ENCODE results near the gene NARF. TPM values are rescaled to one million over a fixed set of nuclear protein-coding genes. Genes with fewer than 3 reads are reported as not detected.
"Not testable (repeated sequence)": the region's sequence is repeated elsewhere in the genome, so short reads cannot be mapped to it uniquely, and the experiment has no call there.

Gene NARF
- 100 to 1,000 TPM; 217 to 295 TPM for total RNA-seq

DNA sequence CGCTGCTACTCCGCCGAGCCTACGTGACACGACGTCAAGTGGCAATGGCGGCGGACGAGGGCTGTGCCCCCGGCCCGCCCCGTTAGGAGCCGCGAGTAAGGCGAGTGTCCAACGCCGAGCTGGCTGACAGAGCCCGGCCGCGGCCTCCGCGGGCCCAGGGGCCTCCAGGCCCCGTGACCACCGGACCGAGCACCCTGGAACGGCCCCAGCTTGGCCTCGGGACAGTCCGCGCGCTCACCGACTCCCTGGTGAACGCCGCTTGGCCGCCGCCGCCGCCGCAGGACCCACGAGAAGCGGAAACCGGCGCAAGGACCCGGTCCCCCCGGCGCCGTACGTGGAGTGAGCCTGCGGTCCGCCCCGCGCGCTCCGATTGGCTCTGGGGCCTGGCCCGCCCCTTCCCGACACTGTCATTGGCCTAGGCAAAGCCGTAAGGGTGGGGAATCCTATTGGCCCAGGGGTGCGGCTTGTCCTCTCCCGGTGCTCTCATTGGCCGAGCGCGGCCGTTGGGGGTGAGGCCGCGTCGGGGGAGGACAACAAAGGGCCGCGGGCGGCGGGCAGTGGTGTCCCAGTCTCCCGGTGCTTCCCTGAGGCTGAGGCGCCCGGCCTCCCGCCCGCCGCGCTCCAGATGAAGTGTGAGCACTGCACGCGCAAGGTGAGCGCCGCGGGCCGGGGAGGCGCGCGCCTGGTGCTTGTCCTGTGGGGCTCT is at the start of gene NARF:
NARF (plus strand) TSS at position 563 of the 706 bp plus-strand sequence; CDS start at position 626, 63 bp downstream.
- peaks cover 32 to 45% of the 10 kb centered on the region in 2 donors for H3K4me1 Mint-ChIP-seq (ENCODE audit: low read depth in 2 of 2)
- no peaks in the 10 kb centered on the region for H3K9me3 Mint-ChIP-seq
- H3K36me3 Mint-ChIP-seq, result no peaks in the 10 kb centered on the region
- H3K27ac Mint-ChIP-seq, result peak within 1 kb of the TSS; percentile 95 to 99
- H3K4me3 Mint-ChIP-seq, result peak within 1 kb of the TSS; percentile 82
- ATAC-seq, result peak; percentile 97 to 98
- DNase-seq (ENCODE audit: low spot score), result peak; percentile 99
- H3K27me3 Mint-ChIP-seq, result no peaks in the 10 kb centered on the region

DNA sequence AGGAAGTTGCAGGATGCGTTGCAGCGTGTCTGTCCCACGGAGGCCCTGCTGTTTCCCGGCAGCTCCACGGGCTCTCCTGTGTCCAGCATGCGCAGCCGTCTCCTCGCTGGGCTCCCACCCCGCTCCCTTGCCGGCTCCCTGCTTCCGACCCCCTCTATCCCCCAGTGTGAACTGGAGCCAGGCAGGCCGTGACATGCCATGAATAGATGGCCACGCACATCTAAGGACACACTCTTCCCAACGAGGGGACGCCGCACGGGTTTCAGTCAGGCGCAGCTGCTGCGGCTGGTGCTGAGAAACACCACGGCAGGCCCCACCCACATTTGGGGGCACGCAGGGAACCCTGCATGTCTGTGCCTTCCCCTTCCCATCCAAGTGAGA is 49.6 kb upstream of the NARF start:
- no peak overlapping the region for H3K4me3 Mint-ChIP-seq
- peaks cover 0 to 13% of the 10 kb centered on the region in 2 donors for H3K4me1 Mint-ChIP-seq (ENCODE audit: low read depth in 2 of 2)
- H3K27me3 Mint-ChIP-seq, result no peaks in the 10 kb centered on the region
- H3K36me3 Mint-ChIP-seq, result no peaks in the 10 kb centered on the region
- ATAC-seq, result no peak
- peak; percentile 22 for DNase-seq (ENCODE audit: low spot score)
- no peak overlapping the region for H3K27ac Mint-ChIP-seq
- no peaks in the 10 kb centered on the region for H3K9me3 Mint-ChIP-seq

DNA sequence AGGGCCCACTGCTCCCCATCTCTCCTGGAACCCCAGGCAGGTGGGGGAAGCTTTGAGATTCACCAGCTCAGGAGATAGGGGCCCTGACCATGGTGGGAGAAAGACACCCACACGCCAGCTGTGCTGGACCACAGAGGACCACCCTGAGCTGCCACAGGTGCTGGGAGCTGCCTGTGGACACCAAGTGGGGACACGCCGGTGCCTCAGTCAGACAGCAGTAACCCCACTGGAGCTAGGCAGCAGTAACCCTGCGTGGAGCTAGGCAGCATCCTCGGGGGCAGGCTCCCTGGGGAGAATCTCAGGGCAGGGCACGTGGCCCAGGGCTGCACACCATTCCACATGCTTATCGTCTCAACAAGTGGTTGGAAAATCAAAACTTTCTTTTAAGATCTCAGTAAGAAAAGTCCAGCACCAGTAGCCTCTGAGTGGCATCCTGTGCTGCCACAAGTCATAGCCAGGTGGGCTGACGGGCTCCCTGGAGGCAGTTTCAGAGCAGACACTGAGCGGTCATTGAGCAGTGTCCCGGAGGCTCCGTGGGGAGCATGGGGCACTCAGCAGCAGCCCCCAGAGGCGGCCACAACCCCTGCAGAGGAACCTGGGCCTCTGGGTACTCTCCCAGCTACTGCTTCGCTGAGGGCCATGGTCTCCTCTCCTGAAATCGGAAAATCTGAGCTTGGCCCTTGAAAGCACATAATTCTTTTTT is 48.4 kb upstream of the NARF start:
- no peaks in the 10 kb centered on the region for H3K9me3 Mint-ChIP-seq

DNA sequence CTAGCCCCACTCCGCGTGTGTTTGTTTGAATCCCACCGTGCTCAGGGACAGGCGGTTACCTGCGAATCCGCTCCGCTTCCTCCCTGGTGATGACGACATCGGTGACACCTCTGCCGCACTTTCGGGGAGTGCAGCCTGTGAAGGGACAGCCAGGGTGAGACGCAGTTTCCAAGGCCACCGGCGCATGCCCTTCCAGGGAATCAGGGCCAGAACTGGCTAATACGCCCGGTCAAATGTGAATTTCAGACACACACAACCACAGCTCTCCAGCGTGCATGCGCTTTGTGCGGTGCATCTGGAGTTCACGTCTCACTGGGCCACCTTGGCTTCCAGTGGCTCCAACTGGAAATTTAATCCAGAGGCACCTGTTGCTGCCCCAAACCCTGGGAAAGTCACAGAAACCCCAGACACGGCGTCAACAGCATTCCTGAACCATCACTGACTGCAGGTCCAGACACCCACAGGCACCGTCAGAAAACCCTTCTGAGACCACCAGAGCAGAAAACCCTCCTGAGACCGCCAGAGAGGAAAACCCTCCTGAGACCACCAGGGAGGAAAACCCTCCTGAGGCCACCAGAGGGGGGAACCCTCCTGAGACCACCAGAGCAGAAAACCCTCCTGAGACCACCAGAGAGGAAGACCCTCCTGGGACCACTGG is 47.0 kb upstream of the NARF start:
- Mint-ChIP-seq H3K4me3 (no peak overlapping the region), H3K27me3 (no peaks in the 10 kb centered on the region), H3K4me1 (ENCODE audit: low read depth in 2 of 2) (peaks cover 12 to 22% of the 10 kb centered on the region in 2 donors), H3K9me3 (no peaks in the 10 kb centered on the region), H3K27ac (no peak overlapping the region), H3K36me3 (no peaks in the 10 kb centered on the region)
- ATAC-seq (no peak), DNase-seq (ENCODE audit: low spot score) (peak; percentile 32)

More for the DNA sequence above, 48.4 kb upstream of the NARF start:
- Mint-ChIP-seq H3K27me3 (no peaks in the 10 kb centered on the region), H3K36me3 (no peaks in the 10 kb centered on the region), H3K4me3 (no peak overlapping the region), H3K27ac (no peak overlapping the region), H3K4me1 (ENCODE audit: low read depth in 2 of 2) (peaks cover 10 to 21% of the 10 kb centered on the region in 2 donors)
- no peak for ATAC-seq
- peak; percentile 56 for DNase-seq (ENCODE audit: low spot score)

DNA sequence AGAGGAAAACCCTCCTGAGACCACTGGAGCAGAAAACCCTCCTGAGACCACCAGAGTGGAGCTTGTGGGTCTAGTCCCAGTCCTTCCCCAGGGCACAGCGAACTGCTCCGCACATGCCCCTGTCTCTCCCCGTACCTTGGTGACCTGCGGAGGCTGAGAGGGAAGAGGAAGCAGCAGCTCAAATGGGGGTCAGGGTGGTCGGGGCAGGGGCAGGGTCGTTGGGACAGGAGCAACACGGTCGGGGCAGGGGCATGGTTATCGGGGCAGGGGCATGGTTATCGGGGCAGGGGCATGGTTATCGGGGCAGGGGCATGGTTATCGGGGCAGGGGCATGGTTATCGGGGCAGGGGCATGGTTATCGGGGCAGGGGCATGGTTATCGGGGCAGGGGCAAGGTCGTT is 46.5 kb upstream of the NARF start:
- not testable (repeated sequence) for H3K4me3 Mint-ChIP-seq, H3K9me3 Mint-ChIP-seq, H3K36me3 Mint-ChIP-seq, H3K27me3 Mint-ChIP-seq, H3K27ac Mint-ChIP-seq, ATAC-seq
- peaks cover 12 to 22% of the 10 kb centered on the region in 2 donors for H3K4me1 Mint-ChIP-seq (ENCODE audit: low read depth in 2 of 2)
- peak; percentile 56 for DNase-seq (ENCODE audit: low spot score)

DNA sequence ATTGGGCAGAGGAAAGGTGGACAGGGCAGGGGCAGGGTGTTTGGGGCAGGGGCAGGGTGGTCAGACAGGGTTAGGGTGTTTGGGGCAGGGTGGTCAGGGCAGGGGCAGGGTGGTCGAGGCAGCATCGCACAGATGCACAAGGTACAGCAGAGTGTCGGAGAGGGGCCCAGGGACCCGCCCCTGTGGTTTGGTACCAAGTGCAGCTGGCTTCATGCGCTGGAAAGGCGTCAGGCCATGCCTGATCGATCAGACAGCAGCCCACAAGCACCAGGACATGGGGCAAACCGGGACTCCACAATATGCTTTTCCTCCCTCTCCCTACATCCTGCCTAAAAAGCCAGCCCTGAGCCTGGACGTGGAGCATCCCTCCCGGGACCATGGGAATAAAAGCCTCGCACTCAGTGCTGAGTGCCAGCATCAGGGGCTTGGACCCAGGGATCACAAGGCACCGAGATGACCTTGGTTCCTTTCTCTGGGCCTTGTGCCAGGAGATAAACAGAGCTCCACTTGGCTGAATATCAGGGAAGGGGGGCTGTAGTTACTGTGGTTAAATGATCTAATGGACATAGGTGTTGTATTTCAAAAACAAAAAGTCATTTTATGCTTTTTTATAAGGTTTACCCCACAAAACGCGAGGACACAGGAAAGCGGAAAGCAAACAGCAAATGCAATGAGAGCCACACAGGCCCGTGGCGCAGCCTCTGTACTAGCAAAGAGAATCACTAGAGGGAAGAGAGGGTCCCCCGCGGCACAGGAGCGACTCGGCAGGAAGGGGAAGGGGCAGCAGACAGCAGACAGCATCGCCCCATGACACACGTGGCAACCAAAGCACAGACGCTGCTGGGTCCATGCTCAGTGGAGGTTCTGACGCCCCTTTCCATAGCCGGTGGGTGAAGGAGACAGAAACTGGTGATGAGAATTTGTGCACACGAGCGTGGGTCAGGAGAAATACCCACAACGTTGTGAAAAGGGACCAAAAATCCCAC is 45.7 kb upstream of the NARF start:
- no peaks in the 10 kb centered on the region for H3K9me3 Mint-ChIP-seq
- H3K36me3 Mint-ChIP-seq, result no peaks in the 10 kb centered on the region
- no peak for ATAC-seq

DNA sequence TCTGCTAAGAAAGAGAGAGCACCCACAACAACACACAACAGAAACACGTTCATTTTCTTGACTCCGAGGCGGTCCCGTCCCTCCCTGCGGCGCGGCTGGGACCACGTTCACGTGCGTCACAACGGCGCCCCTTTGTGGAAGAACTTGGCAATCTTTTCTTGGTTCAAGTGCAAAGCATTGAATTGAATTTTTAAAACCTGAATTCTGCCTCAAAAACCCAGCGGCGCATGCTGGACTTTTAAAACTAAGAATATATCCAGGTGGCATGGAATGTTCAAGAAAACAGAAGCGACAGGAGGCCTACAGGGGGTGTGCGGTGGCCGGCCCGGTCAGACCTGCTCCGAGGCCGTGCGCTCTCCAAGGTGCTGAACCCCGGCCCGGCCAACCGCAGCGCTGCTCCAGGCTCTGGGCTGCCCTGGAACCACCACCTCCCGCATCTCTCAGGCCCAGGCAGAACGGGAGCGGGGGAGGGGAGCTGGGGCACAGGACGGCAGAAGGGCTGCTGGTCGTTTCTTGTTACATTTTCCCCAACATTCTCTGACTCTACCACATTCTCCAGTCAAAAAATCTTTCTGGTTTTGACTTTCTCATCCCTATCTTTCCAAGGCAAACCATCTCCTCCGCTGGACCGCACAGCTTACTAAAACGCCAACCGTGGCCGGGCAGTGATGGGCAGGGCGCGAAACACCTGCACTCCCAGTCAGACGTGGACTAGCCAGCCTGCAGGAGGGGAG is 43.8 kb upstream of the NARF start:
- ATAC-seq (peak; percentile 43 to 55), DNase-seq (ENCODE audit: low spot score) (peak; percentile 71)
- no peak overlapping the region for H3K27ac Mint-ChIP-seq
- H3K27me3 Mint-ChIP-seq, result no peaks in the 10 kb centered on the region
- peaks cover 19 to 21% of the 10 kb centered on the region in 2 donors for H3K4me1 Mint-ChIP-seq (ENCODE audit: low read depth in 2 of 2)
- no peaks in the 10 kb centered on the region for H3K36me3 Mint-ChIP-seq
- H3K4me3 Mint-ChIP-seq, result peak overlapping the region; percentile 20
- H3K9me3 Mint-ChIP-seq, result no peaks in the 10 kb centered on the region

More for the DNA sequence above, 45.7 kb upstream of the NARF start:
- peaks cover 12 to 21% of the 10 kb centered on the region in 2 donors for H3K4me1 Mint-ChIP-seq (ENCODE audit: low read depth in 2 of 2)
- H3K4me3 Mint-ChIP-seq, result no peak overlapping the region
- no peak overlapping the region for H3K27ac Mint-ChIP-seq
- DNase-seq (ENCODE audit: low spot score), result peak; percentile 34
- no peaks in the 10 kb centered on the region for H3K27me3 Mint-ChIP-seq

DNA sequence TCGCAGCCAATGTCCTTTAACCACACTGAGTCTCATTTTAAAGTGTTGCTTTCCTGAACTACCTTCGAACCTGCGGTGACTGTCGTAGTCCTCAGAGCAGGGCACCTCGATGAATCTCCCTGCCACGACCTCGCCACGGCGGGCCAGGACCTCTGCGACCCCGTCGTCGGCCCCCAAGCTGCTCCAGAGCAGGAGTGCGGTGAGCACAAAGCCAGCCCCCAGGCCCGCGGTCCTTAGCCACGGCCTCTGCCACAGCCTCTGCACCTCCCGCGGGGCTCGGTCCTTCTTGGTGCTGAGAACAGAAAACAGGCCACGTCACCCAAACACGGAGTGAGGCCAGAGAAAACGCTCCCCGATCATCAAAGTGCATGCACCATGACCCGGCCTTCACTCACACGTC is 43.2 kb upstream of the NARF start:
- H3K4me3 Mint-ChIP-seq, result no peak overlapping the region
- H3K4me1 Mint-ChIP-seq (ENCODE audit: low read depth in 2 of 2), result peaks cover 24 to 27% of the 10 kb centered on the region in 2 donors
- H3K27me3 Mint-ChIP-seq, result no peaks in the 10 kb centered on the region
- H3K27ac Mint-ChIP-seq, result no peak overlapping the region
- DNase-seq (ENCODE audit: low spot score) (peak; percentile 58), ATAC-seq (no peak)
- no peaks in the 10 kb centered on the region for H3K36me3 Mint-ChIP-seq
- no peaks in the 10 kb centered on the region for H3K9me3 Mint-ChIP-seq

DNA sequence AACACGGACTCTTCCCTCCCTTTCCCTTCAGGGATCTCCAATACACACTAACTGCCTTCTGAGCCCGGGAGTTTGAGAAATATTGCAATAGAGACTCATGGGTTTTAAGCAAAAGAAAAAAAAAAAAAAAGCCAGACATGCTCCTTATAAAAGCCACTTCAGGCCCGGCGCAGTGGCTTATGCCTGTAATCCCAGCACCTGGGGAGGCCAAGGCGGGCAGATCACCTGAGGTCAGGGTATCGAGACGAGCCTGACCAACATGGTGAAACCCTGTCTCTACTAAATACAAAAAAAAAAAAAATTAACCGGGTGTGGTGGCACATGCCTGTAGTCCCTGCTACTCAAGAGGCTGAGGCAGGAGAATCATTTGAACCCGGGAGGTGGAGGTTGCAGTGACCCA is 42.8 kb upstream of the NARF start:
- H3K27ac Mint-ChIP-seq, result no peak overlapping the region
- H3K36me3 Mint-ChIP-seq, result no peaks in the 10 kb centered on the region
- no peaks in the 10 kb centered on the region for H3K9me3 Mint-ChIP-seq

DNA sequence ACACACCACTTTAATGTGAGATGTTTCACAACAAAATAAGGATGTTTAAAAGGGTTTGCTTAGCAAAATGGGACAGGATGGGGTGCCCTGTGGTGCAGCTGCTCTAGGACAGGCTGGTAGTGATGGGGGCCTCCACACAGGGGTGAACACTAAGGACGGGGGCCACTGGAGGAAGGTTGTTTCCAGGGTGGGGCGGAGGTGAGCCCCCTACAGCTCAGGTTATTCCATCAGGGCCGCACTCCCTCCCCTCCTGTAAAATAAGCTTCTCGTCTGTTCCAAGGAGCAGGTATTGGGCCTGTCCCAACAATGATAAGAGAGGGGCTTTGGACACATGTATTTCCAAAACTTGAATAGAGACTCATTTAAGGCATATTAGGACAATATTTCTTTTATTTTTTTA is 42.3 kb upstream of the NARF start:
- ATAC-seq (no peak), DNase-seq (ENCODE audit: low spot score) (peak; percentile 58)
- Mint-ChIP-seq H3K4me1 (ENCODE audit: low read depth in 2 of 2) (peaks cover 27% of the 10 kb centered on the region in 2 donors), H3K9me3 (no peaks in the 10 kb centered on the region), H3K27me3 (no peaks in the 10 kb centered on the region), H3K27ac (no peak overlapping the region), H3K4me3 (no peak overlapping the region), H3K36me3 (no peaks in the 10 kb centered on the region)

More for the DNA sequence above, 42.8 kb upstream of the NARF start:
- Mint-ChIP-seq H3K4me1 (ENCODE audit: low read depth in 2 of 2) (peaks cover 24 to 27% of the 10 kb centered on the region in 2 donors), H3K4me3 (no peak overlapping the region), H3K27me3 (no peaks in the 10 kb centered on the region)
- ATAC-seq (no peak), DNase-seq (ENCODE audit: low spot score) (peak; percentile 42)

DNA sequence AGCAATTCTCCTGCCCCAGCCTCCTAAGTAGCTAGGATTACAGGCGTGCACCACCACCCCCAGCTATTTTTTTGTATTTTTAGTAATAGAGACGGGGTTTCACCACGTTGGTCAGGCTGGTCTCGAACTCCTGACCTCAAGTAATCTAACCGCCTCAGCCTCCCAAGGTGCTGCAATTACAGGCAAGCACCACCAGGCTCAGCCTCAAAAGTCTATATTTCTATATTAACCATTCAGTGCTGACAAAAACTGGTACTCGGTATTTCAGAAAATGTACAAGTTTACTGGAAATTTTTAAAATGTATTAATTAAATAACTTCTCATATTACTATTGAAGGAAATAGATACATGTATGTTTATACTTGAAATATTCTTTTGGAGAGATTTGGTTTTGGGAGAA is 41.8 kb upstream of the NARF start:
- DNase-seq (ENCODE audit: low spot score), result peak; percentile 23
- no peaks in the 10 kb centered on the region for H3K9me3 Mint-ChIP-seq
- H3K36me3 Mint-ChIP-seq, result no peaks in the 10 kb centered on the region
- no peak overlapping the region for H3K4me3 Mint-ChIP-seq
- H3K27ac Mint-ChIP-seq, result no peak overlapping the region
- no peak for ATAC-seq
- peaks cover 27 to 28% of the 10 kb centered on the region in 2 donors for H3K4me1 Mint-ChIP-seq (ENCODE audit: low read depth in 2 of 2)
- no peaks in the 10 kb centered on the region for H3K27me3 Mint-ChIP-seq

DNA sequence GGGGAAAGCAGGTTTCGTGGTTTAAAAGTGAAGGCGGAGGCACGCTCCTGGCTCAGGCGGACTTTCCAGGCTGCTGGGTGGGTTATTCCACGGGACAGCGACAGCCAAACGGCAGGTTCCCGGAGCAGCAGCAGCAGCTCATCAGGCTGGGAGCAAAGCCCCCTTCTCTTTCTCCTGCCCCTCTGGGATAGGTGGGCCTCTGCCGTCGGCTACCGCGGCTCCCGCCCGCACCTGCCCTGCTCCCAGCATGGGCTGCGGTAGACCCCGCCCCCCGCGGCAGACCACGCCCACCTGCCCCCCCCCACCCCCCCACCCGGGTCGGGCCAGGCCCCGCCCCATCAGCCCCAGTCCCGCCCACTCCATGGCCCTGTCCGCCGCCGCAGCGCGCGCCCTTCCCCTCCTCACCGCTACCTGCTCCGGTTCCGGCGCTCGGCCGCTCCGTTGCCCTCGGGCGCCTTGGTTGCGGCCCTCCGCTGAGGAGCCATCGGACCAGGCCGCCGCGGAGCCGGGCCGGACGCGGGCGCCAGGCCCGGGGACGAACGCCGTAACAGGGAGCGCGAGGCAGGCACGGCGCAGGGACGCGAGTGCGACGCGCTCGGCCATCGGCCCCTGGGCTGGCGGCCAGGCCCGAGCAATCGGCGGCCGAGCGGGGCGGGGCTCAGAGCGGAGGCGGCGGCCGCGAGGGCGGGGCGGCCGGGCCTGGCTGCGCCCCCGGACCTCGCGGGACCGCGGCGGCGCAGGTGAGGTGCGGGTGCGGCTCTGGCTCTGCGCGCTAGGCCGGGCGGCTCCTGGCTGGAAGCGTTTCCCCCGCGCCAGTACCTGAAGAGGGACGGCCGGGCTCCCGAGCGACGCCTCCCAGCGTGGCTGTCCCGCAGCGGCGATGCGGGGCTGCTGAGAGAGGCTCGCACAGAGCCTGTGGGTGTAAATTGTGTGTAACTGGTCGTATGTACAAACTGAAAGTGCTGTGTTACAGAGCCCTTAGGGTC is 40.2 kb upstream of the NARF start, which contains the start of the genes HEXD and OGFOD3:
HEXD (plus strand) TSS at position 347 of the 986 bp plus-strand sequence. CDS start 1,453 bp downstream, outside the sequence.
OGFOD3 (minus strand) TSS at position 586 of the 986 bp plus-strand sequence; CDS start at position 485, 101 bp downstream.
- peak; percentile 92 for DNase-seq (ENCODE audit: low spot score)
- H3K4me3 Mint-ChIP-seq, result peak within 1 kb of the TSS; percentile 80
- peaks cover 27 to 31% of the 10 kb centered on the region in 2 donors for H3K4me1 Mint-ChIP-seq (ENCODE audit: low read depth in 2 of 2)
- no peaks in the 10 kb centered on the region for H3K27me3 Mint-ChIP-seq
- H3K36me3 Mint-ChIP-seq, result no peaks in the 10 kb centered on the region
- H3K9me3 Mint-ChIP-seq, result no peaks in the 10 kb centered on the region
- H3K27ac Mint-ChIP-seq, result peak within 1 kb of the TSS; percentile 74 to 86
- ATAC-seq, result peak; percentile 95 to 96
